GM12873 (cell line): ENCODE data around the gene BOC.

Experiments used
- CTCF ChIP-seq: IDR thresholded peaks from 2 replicates; pipeline ENCODE4 v1.5.1; 2012; ENCODE audit warnings: low read depth, mild to moderate bottlenecking, moderate library complexity, low read length, control low read depth; ENCODE audit not compliant: insufficient read depth; ENCODE audit errors: missing control alignments

BOC gene

GRCh38 chr3:113261626-113262303, 50.4 kb downstream of the BOC start:
- no peak for TF ChIP-seq CTCF

GRCh38 chr3:113262304-113262665, 50.9 kb downstream of the BOC start:
- TF ChIP-seq CTCF = no peak

GRCh38 chr3:113263020-113263419, 51.7 kb downstream of the BOC start:
- no peak for TF ChIP-seq CTCF

- TF ChIP-seq CTCF = no peak
These were observed 52.4 kb downstream of the BOC start for GRCh38 chr3:113263778-113264177.

- TF ChIP-seq CTCF = no peak
These were observed 53.1 kb downstream of the BOC start for GRCh38 chr3:113264283-113265131.

GRCh38 chr3:113265231-113265630, 53.9 kb downstream of the BOC start:
- TF ChIP-seq CTCF = no peak

GRCh38 chr3:113266738-113267137, 55.4 kb downstream of the BOC start:
- no peak for TF ChIP-seq CTCF
